HG02973 (cell line): ENCODE data around the gene PRKCE.
"Not testable (repeated sequence)": the region's sequence is repeated elsewhere in the genome, so short reads cannot be mapped to it uniquely, and the experiment has no call there.

Experiments
- ATAC-seq: cut with Tn5 transposase; IDR thresholded peaks from one replicate; pipeline ENCODE4 v1.9.1; 2021; ENCODE audit warnings: moderate library complexity; ENCODE audit not compliant: unreplicated experiment

The PRKCE gene

DNA sequence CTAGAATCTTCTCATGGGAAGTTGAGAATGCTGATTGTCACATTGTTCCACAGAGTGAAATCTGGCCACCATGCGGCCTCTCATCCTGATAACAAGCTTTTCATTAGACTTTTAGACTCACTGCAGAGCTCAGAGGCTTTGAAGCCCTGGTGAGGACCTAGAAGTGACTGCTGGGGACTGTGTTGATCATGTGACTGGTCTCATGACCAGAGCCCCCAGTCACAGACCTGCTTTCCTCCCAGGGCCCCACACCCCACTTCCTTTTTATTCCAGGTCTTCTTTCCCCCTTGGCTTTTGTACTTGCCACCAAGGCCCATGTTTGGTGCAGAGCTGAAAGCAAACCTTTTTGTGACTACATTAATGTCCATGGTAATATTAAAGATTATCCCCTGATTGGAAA, 45.2 kb downstream of the PRKCE start:
- no peak for ATAC-seq

DNA sequence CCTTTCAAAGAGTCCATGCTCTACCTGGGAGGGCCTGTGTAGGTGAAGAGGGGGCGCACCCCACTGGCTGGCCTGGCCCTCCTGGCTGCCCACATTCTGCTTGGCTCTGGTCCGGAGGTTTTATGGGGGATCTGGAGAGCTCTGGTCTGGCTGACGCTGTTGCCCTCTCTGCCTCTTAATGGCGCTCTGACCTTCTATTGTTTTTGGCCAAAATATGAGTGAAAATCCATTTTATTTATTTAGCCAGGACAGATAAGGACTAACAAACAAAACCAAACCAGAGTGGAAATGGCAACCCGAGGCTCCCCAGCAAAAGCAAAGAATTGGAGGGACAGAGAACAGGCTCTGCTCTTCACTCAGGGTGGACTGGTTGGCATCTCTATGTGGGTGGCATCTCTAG, 45.7 kb downstream of the PRKCE start:
- ATAC-seq, result no peak

DNA sequence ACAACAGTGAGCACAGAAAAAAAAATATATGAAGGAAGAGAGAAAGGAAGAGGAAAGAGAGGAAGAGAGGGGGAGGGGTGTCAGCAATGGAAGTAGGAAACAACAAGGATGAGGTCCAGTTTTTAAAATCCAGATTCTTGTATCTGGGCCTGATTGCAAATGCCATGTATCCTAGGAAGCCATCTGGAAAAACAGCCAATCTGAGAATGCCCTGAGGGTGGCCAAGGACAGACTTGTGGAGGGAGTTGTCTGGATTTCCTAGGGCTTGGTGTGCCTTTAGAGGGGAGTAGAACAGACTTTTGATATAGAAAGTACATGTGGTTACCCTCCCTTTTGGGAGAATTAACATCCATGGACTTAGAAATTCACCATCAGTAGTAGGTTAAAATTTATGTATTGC, 47.1 kb downstream of the PRKCE start:
- no peak for ATAC-seq

DNA sequence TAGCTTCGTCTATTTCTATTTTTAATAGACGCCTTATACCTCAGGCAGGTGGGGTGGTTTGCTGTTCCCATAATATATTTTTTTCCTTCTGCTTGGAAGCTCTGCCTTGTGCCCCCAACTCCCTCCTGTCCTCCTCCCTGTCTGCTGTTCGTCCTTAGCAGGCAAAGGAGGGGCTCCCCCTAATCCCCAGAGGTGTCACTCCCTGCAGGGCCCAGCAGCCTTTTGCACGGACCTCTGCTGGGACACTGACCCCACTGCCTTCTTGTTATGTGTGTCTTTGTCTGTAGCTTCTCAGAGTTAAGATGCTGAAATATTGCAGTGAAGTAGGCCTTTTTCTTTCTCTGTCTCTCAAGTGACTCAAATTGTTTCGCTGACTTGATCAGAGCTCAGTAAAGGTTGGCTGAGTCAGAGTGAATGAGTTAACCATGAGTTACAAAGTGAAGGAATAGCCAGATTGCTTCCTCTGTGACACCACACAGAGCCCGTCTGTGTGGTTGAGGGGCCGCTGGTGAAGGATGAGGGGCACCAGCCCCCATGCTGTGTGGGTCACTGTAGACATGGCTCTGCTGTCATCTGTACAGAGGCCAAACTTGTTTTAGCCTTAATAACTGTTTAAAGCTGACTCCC, 47.7 kb downstream of the PRKCE start:
- peak; percentile 50 for ATAC-seq

DNA sequence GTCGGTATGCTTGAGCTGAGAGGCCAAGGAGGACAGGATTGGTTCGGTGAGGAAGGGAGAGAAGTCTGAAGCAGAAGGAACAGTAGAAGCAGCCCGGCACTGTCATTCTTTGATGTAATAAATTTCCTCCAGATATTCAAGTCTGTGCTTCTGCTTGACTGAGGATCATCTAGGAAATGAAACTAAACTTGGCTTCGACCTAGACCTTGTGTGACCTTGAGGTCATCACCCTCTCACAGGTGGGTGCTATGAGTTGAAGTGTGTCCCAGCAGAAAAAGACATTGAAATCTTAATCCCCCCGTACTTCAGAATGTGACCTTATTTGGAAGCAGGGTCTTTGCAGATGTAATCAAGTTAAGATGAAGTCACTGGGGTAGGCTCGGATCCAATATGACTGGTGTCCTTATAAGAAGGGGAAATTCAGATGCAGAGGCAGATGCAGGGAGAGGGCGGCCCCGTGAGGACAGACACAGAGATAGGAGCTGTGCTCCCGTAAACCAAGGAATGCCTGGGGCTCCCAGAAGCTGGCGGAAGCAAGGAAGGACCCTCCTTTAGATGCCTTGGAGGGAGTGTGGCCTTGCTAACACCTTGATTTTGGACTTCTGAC, 49.0 kb downstream of the PRKCE start:
- ATAC-seq, result no peak

DNA sequence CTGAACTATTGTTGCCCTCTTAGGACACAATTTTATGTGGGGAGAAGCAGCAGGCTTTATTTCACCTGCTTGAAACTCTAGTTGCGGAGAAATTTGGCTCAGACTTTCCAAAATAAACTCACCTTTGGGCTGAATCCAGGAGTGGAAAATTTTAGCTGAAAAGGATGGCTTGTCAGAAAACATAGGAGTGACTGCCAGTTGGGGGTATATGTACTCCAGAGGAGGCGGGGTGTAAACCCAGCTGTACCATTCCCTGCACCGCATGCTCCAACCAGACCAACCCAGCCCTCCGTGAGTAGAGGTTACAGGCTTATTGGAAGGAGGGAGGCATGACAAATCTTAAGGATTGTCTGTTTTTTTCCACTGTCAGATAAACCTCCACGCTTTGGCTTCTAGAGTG, 53.8 kb downstream of the PRKCE start:
- ATAC-seq, result no peak

DNA sequence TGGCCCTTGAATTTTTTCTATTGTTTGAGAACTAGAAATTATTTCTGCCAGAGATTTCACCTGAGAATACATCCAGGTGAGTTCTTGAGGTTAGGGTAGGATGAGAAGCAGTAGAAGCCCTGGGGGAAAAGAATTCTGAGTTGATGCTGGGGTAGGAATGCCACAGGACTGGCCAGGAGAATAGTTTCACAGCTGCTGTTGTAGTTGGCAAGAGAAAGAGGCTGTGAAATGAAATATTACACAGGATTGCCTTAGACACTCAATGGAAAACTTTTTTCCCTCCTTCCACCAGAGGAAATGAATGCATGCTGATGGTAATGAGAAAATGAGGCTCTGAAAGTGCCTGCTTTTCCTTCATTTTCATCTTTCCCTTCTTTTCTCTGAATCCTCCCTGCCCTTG, 54.6 kb downstream of the PRKCE start:
- no peak for ATAC-seq

DNA sequence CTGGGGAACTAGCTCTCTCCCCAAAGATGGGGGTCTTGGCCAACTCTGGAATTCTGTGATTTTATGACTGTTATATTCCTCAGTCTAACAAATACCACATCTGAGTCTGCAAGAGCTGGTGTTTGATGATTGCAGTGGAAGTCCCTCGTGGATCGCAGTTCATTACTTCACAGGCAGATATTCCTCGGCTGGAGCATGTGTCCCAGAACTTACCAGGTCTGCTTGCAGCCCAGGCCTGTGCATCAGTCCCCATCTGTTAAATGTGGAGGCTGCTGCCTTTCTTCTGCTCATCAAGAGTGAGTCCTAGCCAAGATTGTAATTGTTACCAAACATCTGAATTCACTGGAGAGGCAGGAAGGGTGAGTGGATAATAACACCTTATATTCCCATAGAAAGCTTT, 55.5 kb downstream of the PRKCE start:
- ATAC-seq, result no peak

DNA sequence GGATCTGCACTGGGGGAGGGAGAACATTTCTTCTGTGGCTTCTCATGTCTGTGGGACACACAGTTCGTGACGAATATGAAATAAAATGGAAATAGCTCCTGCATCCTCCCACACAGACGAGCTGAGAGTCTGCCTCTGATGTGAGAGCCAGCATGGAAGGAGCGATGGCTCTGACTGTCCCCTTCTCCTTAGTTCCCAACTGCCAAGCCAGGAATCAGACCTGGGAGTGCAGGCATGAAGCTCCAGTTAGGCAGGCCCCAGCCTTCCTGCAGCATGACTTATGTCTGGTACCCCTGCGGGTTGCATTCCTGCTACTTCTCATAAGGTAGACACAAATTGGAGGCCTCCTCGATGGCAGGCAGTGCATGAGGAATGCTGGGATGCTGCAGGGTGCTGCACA, 56.2 kb downstream of the PRKCE start:
- ATAC-seq, result no peak

DNA sequence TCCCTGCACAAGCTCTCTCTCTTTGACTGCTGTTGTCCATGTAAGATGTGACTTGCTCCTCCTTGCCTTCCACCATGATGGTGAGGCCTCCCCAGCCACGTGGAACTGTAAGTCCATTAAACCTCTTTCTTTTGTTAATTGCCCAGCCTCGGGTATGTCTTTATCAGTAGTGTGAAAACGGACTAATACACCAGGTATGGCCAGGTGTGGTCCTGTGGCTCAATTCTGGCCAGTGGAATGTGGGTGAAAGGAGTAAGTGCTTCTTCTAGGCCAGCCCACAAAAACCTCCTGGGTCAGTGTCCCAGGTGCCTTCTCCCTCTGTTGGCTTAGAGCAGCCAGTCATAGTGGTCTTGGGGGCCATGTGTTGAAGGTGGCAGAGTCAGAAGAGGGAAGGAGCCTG, 57.0 kb downstream of the PRKCE start:
- no peak for ATAC-seq

DNA sequence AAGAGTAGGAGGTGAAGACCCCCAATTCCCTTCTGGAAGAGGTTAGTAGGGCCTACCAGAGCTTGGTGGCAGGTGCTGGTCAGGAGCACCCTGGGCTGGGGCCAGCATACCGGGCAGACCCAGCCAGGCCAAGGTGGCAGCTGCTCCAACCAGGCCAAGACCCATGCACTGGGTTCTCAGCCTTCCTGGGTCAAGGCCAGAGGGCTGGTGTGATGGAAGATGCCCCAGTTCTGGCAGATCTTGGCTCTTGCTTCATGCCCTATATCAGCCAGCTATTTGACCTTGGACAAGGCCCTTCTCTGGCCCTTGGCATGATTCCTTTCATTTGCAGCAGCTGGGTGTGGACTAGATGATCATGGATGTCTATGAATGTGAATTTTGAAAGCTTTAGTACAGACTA, 57.7 kb downstream of the PRKCE start:
- no peak for ATAC-seq

DNA sequence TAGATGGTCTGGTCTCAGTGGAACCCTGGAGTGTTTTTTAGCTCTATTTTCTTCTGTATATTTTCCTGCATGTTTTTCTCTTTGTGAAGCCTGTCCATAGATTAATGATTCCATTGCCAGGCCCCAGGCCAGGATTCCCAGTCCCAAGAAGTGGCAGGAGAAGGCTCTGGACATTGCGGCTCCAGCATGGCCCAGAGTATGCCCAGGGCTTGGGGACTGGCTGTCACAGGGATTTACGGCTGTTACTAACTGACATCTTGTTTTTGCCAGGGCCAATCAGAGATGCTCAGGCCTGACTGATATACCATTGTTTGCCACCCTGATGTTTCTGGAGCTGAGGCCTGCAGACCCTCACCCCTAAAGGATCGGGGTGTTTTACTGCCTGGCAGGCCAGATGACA, 59.0 kb downstream of the PRKCE start:
- no peak for ATAC-seq

DNA sequence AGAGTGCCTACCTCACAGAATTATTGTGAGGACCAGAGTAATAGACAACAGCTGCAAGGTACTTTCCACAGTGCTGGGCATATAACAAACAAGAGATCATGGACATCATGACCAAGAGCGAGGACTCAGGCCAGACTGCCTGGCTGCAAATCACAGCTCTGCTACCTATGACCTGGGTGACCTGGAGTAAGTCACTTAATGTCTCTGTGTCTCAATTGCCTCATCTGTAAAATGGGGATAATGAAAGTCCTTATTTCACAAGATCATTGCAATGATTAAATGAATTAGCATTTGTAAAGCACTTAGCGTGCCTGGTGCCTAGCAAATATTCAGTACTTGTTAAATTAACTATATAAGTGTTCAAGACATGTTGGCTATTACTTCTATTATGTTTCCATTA, 59.7 kb downstream of the PRKCE start:
- no peak for ATAC-seq

DNA sequence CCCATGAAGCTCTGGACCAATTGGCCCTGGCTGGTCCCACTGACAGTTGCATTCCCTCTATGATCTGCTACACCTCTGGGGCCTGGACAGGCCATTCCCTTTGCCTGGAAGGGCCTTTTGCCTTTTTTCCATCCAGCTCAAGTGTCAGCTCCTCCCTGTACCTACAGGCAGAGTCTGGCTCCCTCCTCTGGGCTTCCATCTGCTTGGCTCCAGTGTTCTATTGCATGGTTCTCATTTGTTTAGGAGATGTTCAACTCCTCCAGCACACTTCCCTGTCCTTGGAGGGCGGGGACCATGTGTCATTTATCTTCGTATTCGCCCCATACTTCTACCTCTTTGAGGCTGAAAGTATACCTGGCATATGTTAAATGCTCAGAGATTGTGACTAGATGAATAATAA, 61.1 kb downstream of the PRKCE start:
- no peak for ATAC-seq

DNA sequence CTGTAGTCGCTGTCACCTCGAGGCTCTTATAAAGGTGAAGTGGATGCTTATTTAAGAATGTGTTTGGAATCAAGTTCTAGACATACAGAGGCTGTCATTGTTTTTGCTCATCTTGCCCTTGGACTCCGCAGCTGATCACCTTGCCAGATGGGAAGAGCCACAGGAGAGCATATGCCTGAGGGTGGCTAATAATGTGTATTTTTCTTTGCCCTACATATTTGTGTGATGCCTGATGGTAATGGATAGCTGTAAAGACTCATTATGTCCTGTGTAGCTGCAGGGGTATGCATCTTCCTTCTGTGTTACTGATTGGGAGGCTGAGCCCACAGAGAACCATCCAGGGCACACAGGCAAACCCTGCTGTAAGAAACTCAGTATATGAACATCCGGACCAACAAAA, 61.7 kb downstream of the PRKCE start:
- no peak for ATAC-seq

DNA sequence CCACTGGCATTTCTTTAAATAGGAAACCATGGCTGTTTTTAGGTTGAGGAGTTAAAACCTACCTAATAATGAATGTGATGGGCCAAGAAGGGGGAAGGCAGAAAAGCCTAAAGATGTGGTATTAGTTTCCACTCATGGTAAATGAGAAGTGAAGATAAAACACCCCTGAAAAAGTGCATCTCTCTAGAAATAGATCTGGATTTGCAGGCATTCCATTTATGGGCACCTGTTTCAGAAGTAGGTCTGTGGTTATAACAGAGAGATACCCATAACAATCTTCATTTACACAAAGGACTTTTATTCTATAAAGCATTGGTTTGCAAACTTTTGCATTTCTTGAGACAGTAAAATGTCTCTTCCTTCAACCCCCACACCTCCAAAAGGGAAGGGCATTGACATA, 62.1 kb downstream of the PRKCE start:
- ATAC-seq, result no peak

DNA sequence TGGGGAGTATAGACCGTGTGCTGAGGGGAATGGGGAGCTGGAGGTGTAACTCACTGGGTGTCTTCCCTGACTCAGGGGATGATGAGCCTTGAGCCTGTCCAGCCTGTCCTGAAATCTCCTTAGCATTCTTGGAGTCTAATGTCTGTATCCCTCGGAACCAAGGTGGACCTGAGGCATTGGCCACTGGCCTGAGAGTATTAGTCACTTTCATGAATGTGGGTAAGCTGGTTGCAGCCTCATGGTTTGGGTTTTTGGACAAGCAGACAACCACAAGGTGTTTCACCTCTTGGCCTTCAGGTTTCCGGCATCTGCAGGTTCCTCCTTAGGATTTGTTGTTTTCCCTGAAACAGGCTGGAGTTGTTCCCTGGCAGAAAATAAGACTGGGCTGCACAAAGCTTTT, 63.2 kb downstream of the PRKCE start:
- no peak for ATAC-seq

DNA sequence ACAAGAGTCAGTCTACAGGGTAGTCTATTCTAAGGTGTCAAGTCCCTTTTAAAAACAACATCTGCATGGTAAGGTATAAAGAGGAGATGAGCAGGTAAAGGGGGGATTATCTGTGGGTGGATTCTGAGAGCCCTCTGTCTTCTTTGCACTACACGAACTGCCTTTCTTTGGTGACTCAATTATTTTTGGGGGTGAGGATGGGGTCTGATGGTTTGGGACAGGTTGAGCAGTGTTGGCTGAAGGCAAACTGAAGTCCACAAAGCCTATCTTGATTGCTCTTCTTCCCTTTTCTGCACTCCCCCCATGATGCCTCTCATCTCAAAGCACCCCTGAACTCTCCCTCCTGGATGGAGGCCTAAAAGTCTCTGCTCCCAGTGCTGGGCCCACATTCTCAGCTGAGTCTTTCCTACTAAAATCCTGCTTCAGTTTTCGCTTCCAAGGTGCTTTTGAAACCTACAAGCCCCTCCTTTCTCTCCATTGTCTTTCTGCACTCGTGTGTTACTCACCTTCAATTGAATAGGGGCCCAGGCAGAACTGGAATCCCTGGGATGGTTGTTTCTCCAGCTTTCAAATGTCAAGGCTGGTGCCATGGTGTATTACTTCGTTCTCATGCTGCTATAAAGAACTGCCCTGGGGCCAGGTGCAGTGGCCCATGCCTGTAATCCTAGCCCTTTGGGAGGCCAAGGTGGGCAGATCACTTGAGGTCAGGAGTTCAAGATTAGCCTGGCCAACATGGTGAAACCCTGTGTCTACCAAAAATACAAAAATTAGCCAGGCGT, 64.3 kb downstream of the PRKCE start:
- no peak for ATAC-seq

DNA sequence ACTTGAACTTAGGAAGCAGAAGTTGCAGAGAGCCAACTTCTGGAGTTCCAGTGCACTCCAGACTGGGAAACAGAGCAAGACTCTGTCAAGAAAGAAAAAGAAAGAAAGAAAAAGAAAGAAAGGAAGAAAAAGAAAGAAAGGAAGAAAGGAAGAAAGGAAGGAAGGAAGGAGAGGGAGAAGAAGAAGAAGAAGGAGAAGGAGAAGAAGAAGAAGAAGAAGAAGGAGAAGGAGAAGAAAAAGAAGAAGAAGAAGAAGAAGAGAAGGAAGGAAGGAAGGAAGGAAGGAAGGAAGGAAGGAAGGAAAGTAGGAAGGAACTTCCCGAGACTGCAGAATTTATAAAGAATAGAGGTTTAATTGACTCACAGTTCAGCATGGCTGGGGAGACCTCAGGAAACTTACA, 65.0 kb downstream of the PRKCE start:
- not testable (repeated sequence) for ATAC-seq

DNA sequence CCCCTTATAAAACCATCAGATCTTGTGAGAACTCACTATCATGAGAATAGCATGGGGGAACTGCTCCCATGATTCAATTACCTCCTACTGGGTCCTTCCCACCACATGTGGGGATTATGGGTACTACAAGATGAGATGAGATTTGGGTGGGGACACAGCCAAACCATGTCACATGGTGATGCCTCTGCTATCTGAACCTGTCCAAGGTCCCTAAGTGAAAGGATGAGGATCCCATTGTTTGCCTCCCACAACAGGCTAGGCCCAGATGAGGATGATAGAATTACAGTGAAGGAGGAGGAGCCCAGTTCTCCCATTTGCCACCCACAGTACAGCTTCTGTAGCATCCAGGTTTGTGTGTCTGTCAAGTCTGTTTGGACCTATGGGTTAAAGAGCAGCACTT, 65.4 kb downstream of the PRKCE start:
- ATAC-seq, result no peak

DNA sequence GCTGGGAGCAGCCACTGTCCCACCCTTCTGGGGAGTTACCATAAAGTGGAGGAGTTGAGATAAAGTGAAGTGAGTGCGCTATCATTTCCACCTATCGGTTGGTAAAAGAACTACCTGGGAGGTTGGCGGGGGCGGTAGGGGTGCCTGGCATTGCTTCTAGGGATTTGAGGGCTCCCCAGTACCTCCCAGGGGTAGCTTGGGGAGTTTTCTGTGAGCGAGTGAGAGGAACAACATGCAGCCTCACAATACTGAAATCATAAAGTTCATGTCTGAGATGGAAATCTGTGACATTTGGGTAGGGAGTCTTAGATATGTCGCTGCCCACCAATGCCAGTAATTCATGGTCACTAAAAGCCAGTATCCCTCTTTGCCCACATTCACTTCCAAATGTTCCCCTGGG, 68.7 kb downstream of the PRKCE start:
- ATAC-seq, result no peak

DNA sequence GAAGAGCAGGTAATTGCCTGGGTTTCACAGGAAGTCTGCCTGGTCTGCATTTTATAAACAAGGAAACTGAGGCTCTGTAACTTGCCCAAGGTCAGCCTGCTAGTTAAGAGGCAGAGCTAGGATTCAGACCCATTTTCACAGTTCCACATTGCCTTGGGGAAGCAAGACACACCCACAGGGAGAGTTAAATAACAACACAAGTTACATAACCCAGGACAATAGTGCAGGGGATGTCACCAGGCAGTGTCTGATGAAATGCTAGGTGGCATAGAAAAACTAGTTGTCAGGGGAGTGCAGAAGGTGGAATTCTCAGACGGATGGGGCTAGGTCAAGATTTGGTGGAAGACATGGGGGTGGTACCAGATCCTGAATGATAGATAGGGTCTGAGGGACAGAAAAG, 69.7 kb downstream of the PRKCE start:
- ATAC-seq, result no peak

DNA sequence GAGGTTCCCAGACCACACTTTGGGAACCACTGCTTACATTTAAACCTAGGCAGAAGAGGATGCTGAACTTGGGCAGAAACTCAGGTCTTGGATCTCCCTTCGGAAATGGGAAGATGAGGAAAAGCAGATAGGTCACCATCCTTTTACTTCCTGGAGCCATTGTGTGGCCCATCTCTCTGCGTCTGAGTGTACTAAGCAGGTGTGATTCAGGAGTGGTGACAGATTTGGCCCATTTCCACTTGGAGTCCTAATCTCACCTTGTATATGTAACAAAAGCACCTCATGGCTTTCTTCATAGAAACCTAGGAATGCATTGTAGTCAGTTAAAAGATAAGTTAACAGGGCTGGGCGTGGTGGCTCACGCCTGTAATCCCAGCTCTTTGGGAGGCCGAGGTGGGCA, 71.0 kb downstream of the PRKCE start:
- ATAC-seq, result no peak
